ENCODE measurements around the gene QRFP. TPM values are rescaled to one million over a fixed set of nuclear protein-coding genes. Genes with fewer than 3 reads are reported as not detected.
A peak's percentile ranks its signal among the peaks of the same experiment; 100 is the strongest.

QRFP gene
- total and polyA plus RNA-seq, 12 donors = not detected

DNA sequence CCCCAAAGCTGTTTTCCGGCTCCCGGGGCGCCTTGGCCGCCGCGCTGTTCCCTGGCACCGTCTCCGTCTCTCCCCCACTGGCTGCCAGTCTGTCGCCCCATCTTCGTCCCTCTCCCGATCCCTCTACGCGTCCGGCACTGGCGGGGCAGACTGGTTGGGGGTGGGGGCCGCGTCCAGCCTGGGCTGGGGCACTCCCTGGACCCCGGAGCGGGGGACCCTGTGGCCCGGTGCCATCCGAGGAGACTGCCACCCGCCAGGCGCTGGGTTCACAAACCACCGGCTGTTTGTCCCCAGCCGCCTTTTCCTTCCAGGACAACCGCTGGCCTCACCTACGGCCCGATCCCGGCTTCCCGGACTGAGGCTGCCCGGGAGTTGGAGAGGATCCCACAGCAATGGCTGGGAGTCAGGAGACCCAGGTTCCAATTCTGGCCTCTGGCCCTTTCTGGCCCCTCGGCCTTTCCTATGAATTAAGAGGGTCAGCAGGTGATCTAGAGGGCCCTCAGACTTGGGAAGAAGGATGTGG is 43.5 kb upstream of the QRFP start:
- no peaks in the 10 kb centered on the region for H3K36me3 ChIP-seq (replicated peaks in 1 of 2)
- H3K27ac ChIP-seq = no peak overlapping the region
- intact Hi-C loops (cut with DNase I) = loop anchor here (5.0 kb wide), 2 partner anchors 73 to 243 kb away; no protein-coding TSS in a partner anchor
- WGBS, 4 donors = 2 to 20% (median 9%) methylated on average over 1 to 32 of the region's 32 CpGs
- H3K9me3 ChIP-seq (replicated peaks in 1 of 3) = no peaks in the 10 kb centered on the region
- H3K4me1 ChIP-seq (replicated peaks in 1 of 2) = peaks cover 28 to 35% of the 10 kb centered on the region in 2 donors
- no peak overlapping the region for H3K4me3 ChIP-seq
- peaks cover 39% of the 10 kb centered on the region for H3K27me3 ChIP-seq
- no peak for TF ChIP-seq POLR2A (IDR thresholded peaks at IDR 0.05)
- TF ChIP-seq, protein P1, sequence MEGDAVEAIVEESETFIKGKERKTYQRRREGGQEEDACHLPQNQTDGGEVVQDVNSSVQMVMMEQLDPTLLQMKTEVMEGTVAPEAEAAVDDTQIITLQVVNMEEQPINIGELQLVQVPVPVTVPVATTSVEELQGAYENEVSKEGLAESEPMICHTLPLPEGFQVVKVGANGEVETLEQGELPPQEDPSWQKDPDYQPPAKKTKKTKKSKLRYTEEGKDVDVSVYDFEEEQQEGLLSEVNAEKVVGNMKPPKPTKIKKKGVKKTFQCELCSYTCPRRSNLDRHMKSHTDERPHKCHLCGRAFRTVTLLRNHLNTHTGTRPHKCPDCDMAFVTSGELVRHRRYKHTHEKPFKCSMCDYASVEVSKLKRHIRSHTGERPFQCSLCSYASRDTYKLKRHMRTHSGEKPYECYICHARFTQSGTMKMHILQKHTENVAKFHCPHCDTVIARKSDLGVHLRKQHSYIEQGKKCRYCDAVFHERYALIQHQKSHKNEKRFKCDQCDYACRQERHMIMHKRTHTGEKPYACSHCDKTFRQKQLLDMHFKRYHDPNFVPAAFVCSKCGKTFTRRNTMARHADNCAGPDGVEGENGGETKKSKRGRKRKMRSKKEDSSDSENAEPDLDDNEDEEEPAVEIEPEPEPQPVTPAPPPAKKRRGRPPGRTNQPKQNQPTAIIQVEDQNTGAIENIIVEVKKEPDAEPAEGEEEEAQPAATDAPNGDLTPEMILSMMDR (IDR thresholded peaks at IDR 0.05) = no peak
- DNase-seq = no peak

DNA sequence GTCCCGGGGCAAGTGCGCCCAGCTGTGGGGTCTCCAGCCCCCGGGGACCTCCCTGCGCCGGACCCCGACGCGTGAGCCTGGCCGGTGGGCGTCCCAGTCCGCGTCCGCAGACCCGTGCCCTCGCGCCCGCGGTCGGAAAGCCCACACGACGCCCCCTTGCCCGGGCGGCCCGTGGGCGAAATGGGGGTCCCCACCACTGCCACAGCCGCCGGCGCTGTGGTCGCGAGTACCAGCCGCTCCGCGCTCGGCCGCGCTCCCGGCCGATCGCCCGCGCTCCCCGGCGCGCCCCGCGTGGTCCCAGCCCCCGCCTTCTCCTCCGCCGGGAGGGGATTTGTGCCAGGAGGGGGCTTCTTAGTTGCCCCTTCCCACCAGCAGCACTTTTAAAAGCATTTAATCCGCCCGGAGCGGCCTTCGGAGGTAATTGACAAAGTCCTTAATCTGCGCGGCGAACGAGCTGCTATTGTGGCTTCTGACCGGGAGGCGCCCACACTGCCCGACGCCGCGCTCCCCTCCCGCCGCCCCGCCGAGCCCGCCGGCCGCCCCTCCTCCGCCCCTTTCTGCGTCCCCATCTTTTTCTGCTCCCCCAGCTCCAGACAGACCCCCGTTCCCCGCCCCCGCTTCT is 42.9 kb upstream of the QRFP start:
- Histone ChIP-seq H3K9me3 (replicated peaks in 1 of 3) (no peaks in the 10 kb centered on the region), H3K36me3 (replicated peaks in 1 of 2) (no peaks in the 10 kb centered on the region), H3K27ac (no peak overlapping the region), H3K4me3 (peak overlapping the region in 2 of 4 donors; percentile 30 to 68), H3K27me3 (peaks cover 39% of the 10 kb centered on the region), H3K4me1 (replicated peaks in 1 of 2) (peaks cover 32 to 39% of the 10 kb centered on the region in 2 donors)
- WGBS, 4 donors = 1 to 2% (median 1%) methylated on average over 19 to 74 of the region's 75 CpGs
- intact Hi-C loops (cut with DNase I) = loop anchor here (5.0 to 10.0 kb wide), 3 partner anchors 72 to 242 kb away; no protein-coding TSS in a partner anchor
- DNase-seq = no peak
- TF ChIP-seq POLR2A (IDR thresholded peaks at IDR 0.05) = no peak
- TF ChIP-seq, protein P1 (IDR thresholded peaks at IDR 0.05) = no peak

DNA sequence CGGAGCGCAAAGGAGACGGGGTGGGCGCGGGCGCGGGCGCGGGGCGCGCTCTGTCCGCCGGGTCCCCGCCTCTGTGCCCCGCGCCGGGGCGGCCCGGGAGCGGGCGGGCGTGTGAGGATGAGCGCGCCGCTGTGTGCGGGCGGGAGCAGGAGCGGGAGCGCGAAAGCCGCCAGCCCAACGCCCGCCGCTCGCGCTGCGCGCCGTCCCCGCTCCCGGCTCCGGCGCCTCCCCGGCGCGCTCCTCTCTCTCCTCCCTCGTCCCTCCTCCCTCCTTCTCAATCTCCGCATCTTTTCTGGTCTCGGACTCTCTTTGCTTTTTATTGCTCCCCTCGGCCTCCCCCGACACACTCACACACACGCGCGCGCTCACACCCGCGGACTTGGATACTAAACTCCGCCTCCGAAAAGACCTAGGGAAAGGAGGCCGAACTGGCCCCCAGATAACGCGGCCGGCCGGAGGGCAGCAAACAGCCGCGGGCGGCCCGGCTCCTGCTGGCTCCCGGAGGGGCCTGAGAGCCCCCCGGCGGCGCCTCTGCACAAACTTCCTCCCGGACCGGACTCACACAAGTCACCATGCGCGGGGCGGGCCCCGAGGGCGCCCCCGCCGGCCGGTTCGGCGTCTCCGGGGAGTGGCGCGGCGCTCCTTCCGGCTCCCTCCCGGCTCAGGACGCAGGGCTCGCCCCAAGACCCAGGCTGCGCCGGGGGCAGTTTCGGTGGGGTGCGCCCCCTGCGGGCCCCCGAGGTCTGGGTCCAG is 42.2 kb upstream of the QRFP start, which contains the start of gene FIBCD1:
Gene FIBCD1, minus strand, starts transcription at position 596 of the 753 bp plus-strand sequence. CDS start 640 bp downstream, outside the sequence.
- TF ChIP-seq, protein P1 (IDR thresholded peaks at IDR 0.05) = peak in 3 of 6 experiments; percentile 12 to 22 (median 15)
- TF ChIP-seq POLR2A (IDR thresholded peaks at IDR 0.05) = no peak
- intact Hi-C loops (cut with DNase I) = loop anchor here in 1 of 2 donors (10.0 kb wide), 1 partner anchor 234 kb away; no protein-coding TSS in a partner anchor
- Histone ChIP-seq H3K4me3 (peak within 1 kb of the TSS in 2 of 4 donors; percentile 30 to 68), H3K27me3 (peaks cover 39% of the 10 kb centered on the region), H3K9me3 (replicated peaks in 1 of 3) (no peaks in the 10 kb centered on the region), H3K27ac (no peak within 1 kb of the TSS), H3K36me3 (replicated peaks in 1 of 2) (no peaks in the 10 kb centered on the region), H3K4me1 (replicated peaks in 1 of 2) (peaks cover 32 to 39% of the 10 kb centered on the region in 2 donors)
- DNase-seq = no peak
- WGBS, 4 donors = 0 to 1% (median 0%) methylated on average over 32 to 94 of the region's 98 CpGs

DNA sequence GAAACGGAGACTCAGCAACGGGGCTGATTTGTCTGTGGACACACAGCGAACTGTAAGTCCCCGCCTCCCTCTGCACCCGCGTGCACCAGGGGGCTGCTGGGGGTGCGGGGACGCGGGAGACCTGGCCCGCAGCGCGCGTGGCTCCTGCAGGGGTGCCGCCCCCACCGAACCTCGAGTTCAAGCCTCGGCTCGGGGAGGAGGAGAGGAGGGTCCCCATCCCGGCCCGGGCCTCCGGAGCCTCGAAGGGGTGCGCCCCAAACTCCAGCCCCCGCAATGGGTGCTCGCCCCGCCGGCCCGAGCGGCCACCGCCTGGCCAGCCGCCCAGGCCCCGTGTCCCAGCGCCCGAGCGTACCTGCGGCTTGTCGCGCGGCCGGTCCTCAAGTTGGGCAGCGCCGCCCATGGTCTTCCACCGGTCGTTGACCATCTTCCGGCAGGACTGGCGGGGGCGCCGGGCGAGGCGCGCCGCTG is 41.6 kb upstream of the QRFP start:
- intact Hi-C loops (cut with DNase I) = loop anchor here in 1 of 2 donors (10.0 kb wide), 1 partner anchor 233 kb away; no protein-coding TSS in a partner anchor
- peak overlapping the region in 1 of 4 donors; percentile 68 for H3K4me3 ChIP-seq
- DNase-seq = no peak
- no peaks in the 10 kb centered on the region for H3K36me3 ChIP-seq (replicated peaks in 1 of 2)
- H3K4me1 ChIP-seq (replicated peaks in 1 of 2) = peaks cover 38 to 43% of the 10 kb centered on the region in 2 donors
- TF ChIP-seq, protein P1 (IDR thresholded peaks at IDR 0.05) = no peak
- TF ChIP-seq POLR2A (IDR thresholded peaks at IDR 0.05) = no peak
- WGBS, 4 donors = 4 to 60% (median 5%) methylated on average over 1 to 52 of the region's 52 CpGs
- peaks cover 39% of the 10 kb centered on the region for H3K27me3 ChIP-seq
- no peaks in the 10 kb centered on the region for H3K9me3 ChIP-seq (replicated peaks in 1 of 3)
- H3K27ac ChIP-seq = no peak overlapping the region
